ENCODE results near the gene NANS.

- TF ChIP-seq CTCF (IDR thresholded peaks at IDR 0.05): no peak
- TF ChIP-seq POLR2A (IDR thresholded peaks at IDR 0.05): no peak
Measured at GRCh38 chr9:98022447-98022846, 34.1 kb upstream of the NANS start.

All from body of pancreas (tissue), 4 donors.